HL-60/S4 (cell line): ENCODE measurements around the gene C9orf50.
"Not testable (repeated sequence)": the region's sequence is repeated elsewhere in the genome, so short reads cannot be mapped to it uniquely, and the experiment has no call there.

Experiments used
- in situ Hi-C: fragments of 300-500 bp; cut with MboI; formaldehyde crosslinking; loops from 2 replicates; pipeline ENCODE4 v1.14.3; 2022; ENCODE audit warnings: low sequenced_read_pairs

C9orf50 gene, protein sequence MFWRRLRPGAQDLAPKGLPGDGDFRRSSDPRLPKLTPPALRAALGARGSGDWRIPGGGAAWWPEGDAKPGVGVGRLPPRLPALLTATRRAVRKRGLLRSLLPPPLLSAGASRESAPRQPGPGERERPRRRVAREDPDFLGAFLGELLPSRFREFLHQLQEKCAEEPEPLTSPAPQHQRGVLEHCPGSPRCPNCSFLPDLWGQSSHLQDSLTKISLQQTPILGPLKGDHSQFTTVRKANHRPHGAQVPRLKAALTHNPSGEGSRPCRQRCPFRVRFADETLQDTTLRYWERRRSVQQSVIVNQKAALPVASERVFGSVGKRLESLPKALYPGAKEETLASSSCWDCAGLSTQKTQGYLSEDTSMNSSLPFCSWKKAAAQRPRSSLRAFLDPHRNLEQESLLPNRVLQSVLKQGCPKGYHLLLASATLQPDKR

DNA sequence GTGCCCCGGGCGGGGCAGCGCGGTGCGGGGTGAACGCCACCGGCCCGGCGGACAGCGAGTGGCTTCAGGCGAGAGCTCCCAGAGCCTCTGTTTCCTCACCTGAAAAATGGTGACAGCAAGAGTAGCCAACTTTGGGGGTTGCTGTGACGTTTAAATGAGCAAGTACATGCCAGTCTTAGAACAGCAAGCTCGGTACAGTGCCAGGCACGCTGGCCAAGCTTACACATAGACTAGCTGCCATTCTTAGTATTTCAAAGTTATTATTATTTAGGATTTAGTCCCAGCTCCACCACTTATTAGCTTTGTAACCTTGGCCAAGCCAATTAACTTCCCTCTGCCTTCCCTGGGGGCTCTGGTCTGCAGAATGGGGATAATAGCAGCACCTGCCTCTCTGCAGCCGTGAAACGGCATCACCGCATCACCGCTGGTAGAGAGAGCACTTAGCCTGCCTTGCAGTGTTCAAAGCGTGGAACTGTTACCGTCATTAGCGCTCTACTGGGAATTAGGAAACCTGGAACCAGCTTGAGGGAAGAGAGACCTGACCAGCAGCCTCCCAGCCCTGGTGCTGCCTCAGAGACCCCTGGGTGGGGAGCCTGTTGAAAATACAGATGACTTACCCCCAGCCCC is at the start of gene C9orf50:
TSS of gene C9orf50 (minus strand) at position 433 of the 627 bp plus-strand sequence. CDS start 527 bp downstream, outside the sequence.
- in situ Hi-C loops, result no loop called here

DNA sequence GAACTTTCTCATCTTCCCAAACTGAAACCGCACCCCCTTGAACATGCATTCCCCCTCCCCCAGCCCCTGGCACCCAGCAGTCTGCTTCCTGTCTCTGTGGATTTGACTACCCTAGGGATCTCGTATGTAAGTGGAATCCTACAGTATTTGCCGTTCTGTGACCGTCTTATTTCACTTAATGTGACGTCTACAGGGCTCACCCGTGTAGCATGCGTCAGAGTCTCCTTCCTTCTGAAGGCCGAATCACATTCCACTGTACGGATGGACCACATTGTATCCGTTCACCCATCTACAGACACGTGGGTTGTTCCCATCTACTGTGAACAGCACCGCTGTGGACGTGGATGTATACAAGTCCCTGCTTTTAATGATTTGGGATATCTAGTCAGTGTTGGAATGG is 49.0 kb upstream of the C9orf50 start:
- in situ Hi-C loops, result no loop called here

DNA sequence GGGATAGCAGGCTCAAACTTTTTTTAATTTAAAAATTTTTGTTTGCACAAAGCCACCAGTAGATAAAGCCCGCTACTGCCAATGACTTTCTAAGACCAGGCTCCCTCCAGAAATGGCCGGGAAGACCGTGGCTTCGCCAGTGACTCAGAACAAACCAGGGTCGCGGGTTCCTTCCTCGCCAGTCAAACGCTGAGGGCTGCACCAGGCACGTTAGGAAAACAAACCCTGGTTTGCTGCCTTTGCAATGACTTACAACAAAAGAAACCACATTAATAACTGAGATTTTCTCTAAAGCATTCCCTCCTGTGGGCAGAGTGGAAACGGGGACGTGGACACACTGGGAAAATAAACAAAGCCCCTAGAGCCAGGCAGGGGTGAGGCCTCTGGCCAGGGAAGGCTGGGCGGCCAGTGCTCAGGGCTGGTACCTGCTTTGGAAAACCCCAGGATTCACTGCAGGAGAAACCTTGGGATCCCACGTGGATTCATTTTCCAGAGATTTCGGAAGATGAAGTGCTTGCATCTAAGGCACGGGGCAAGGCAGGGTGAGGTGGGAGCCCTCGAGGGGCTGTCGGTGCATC is 48.3 kb upstream of the C9orf50 start:
- in situ Hi-C loops, result no loop called here

DNA sequence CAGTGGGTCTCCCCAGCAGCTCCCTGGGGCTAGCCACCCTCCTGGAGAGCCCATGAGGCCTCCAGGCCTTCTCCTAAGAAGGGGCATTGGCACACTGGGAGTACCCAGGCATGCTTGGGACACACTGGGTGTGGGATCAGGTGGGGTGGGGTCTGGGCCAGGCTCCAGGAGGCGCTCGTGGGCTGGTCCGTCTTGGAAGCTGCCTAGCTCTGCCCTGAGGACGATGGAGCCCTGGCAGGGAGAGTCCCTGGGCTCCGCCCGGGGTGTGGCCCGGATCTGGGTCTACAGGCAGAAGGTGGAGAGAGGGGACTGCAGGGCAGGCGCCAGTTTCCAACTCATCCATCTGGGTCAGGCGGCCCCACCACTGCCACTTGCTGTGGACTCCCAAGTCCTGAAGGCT is 46.9 kb upstream of the C9orf50 start:
- in situ Hi-C loops, result no loop called here

DNA sequence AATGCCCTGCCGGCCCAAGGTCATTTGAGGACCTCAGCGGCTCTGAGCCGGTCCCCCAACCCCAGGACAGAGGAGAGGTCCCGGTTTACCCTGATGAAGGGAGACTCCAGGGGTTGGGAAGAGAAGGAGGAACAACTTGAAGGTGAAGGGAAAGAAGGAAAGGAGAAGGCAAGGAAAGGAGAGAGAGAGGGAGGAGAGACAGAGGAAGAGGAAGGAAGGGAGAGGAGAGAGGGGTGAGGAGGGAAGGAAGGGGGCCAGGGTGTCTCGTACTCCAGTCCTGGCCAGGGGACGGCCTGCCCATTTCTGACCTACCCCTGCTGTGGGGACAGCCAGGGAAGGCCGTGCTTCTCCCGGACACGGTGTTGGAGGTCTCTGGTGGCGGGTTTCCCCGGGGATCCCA is 46.5 kb upstream of the C9orf50 start:
- in situ Hi-C loops, result no loop called here

DNA sequence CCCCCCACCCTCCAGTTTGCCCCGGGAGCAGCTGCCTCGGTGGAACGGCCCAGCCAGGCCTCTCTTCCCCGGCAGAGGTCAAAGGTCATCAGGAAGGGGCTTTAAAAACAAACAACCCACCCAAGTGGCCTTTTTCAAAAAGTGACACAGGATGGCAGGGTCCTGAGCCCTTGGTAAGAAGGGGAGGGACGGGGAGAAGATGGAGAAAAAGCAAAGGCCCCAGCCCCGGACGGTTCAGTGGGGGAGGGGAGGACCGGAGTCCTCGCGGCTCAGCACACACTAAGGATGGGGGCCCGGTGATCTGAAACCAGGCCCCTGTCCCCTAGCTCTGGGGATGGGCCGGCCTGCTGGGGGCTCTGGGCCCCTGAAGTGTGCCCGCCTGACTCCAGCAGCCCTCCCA is 45.7 kb upstream of the C9orf50 start:
- in situ Hi-C loops, result no loop called here

DNA sequence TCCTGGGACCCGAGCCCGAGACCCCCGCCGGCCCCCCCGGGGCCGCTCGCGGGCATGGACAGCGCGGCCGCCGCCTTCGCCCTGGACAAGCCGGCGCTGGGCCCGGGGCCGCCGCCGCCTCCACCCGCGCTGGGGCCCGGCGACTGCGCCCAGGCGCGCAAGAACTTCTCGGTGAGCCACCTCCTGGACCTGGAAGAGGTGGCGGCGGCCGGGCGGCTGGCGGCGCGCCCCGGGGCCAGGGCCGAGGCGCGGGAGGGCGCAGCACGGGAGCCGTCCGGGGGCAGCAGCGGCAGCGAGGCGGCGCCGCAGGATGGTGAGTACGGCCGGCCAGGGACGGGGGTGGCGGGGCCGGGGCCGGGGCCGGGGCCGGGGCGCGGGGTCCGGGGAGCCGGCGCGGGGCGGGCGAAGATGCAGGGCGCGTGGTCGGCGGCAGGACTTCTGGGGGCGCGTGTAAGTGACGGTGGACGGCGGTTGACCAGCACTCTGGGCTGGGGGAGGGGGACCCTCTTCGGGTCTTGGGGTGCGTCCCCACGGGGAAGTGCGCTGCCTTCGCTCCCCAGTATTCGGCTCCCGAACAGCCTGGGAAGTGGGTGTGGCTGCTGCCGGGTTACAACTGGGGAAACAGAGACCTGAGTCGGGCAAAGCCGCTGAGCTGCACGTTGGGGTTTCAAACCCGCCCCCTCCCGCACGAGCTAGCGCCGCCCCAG is 45.1 kb upstream of the C9orf50 start:
- in situ Hi-C loops, result no loop called here

DNA sequence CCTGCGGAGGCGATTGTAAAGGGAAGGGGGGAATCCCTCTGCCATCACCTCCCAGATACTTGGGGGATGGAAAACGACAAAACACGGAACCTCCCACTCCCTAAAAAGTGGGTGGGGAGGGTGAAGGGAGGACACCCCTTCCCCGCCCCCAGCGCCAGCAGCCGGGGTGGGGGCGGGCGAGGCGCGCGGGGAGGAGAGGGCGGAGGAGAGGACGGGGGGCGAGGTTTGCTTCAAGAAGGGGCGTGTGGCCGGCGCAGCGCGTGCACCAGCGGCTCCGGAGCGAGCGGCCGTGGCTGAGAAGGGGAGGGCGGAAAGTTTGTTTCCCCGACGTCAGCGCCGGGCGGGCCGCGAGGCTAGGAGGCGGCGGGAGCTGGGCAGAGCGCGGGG is 44.5 kb upstream of the C9orf50 start, which contains the start of gene PRRX2:
TSS of gene PRRX2 (plus strand) at position 259 of the 387 bp plus-strand sequence. CDS start 221 bp downstream, outside the sequence.
- in situ Hi-C loops, result no loop called here

DNA sequence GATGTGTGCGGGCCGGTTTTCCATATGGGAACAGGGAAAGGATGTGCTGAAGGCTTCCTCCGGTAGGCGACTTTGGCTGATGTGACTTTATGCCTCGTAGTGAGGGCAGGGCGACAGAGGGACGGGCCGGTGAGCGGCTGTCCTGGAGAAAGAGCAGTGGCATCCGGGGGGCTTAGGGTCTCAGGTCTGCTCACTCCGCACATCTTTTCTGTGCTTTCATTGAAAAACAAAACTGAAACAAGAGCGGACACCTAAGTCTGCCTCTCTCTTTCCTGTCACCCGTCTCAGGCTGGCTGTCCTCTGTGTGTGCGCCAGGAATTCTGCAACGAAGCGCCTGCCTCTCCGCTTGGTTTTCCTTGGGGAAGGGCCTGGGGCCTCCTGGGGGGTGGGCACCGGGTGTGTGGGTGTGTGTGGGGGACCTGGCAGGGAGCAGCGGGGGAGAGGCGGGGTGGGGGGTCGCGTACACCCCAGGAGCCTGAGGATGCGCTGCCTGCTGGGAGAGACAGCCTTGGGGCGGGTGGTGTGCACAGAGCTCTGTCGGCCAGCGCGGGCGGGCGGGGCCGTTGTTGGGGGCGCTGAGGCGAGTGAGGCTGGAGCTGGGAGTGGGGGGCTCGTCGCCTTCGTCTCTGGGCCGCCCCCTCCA is 44.0 kb upstream of the C9orf50 start:
- in situ Hi-C loops, result no loop called here

DNA sequence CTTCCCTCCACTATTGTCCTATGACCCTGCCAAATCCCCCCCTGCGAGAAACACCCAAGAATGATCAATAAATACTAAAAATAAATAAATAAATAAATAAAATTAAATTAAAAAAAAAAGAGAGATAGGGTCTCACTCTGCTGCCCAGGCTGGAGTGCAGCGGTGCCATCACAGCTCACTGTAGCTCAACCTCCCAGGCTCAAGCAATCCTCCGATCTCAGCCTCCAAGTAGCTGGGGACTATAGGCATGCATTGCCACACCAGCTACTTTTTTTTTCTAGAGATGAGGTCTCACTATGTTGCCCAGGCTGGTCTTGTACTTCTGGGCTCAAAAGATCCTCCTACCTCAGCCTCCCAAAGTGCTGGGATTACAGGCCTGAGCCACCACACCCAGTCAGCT is 41.3 kb upstream of the C9orf50 start:
- in situ Hi-C loops, result not testable (repeated sequence)

DNA sequence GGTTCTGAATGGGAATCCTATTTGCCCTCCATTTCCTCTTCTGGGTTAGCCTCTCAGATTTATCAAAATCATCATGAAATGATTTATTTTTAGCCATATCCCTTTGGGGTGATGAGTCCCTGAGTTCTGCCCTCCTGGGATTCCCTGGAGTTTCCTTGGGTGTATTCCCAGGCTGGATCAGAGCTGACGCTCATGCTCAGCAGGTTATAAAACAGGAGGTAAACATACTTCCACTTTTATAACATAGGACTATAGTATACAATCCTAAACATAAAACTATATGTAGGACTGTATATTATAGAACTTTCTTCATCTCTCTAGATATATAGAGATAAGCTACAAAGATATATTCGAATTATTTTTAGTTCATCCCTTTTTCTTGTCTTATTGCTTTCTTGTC is 40.1 kb upstream of the C9orf50 start:
- in situ Hi-C loops, result no loop called here

DNA sequence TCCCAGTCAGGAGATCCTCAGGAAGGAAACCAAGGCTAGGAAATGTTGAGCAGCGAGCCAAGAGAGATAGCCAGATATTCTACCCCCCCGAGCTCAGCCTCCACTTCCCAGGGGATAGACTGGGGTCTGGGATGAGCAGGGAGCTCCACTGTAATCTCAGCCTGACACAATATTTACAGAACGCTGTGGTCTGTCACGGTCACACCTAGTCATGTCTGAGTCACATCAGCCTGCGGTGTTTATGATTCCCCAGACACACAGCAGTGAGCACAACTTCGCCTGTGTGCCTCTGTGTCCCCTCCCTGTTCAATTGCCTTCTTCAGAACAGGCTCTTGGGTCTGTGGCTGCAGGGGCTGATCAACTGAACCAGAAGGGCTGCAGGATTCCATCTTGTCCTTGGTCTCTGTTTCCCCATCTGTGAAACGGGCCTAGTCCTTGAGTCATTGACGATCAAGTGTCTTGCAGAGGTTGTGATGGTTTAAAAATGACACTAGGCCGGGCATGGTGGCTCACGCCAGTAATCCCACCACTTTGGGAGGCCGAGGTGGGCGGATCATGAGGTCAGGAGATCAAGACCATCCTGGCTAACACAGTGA is 36.0 kb upstream of the C9orf50 start:
- in situ Hi-C loops, result no loop called here

DNA sequence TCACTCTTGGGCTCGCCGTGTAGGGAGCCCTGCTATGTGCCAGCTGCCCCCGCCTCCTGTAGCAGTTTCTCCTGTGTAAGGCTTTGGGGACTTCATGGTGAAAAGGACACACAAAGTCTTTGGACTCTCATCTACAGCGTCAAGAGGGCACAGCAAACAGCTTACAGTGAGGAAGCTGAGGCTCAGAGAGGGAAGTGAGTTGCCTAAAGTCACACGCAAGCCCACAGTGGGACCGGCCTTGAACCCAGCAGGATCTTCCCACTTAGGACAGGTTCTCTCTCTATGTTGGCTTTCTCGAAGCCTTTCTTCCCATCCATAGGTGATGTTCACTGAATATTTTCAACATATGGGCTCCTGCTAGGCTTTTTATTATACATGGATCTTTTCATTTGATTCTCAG is 34.8 kb upstream of the C9orf50 start:
- in situ Hi-C loops, result no loop called here

DNA sequence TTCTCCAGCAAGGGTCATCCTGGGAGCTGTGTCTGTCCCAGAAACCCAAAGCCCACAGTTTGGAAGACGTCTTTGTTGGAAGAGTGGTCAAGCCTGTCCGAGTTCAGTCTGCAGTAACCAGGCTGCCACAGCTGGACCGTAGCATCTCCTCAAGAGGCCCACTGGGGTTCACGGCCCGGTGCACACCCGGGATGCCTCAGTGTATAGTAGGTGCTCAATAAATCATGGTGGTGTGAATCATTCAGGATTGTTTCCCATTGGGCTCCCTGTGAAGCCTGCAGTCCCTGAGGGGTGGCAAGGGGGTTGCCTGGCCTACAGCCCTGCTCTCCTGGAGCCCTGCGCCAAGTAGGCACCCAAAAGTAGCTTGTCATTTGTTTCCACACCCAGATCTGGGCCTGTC is 34.3 kb upstream of the C9orf50 start:
- in situ Hi-C loops, result no loop called here

DNA sequence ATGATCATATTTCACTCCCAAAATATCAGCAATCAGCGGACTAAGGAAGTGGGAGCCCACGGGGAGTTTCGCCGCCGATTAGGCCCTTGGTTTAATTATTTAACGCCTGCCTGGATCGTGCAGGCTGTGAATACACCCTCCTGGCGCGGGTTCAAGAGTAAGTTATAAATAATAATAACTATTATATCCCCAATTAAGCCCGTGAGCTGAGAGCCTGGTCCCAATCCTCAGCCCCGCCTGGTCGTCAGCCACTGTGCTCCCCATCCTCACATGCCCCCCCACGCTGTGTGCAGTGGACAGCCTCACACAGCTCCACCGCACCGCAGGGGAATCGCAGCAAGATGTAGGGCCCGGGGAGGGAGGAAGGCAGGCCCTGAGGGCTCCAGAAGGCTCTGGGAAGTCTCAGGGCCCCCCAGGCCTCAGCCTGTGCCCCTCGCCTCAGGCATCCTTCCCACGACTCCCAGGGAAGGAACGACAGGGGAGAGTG is 33.7 kb upstream of the C9orf50 start:
- in situ Hi-C loops, result no loop called here

DNA sequence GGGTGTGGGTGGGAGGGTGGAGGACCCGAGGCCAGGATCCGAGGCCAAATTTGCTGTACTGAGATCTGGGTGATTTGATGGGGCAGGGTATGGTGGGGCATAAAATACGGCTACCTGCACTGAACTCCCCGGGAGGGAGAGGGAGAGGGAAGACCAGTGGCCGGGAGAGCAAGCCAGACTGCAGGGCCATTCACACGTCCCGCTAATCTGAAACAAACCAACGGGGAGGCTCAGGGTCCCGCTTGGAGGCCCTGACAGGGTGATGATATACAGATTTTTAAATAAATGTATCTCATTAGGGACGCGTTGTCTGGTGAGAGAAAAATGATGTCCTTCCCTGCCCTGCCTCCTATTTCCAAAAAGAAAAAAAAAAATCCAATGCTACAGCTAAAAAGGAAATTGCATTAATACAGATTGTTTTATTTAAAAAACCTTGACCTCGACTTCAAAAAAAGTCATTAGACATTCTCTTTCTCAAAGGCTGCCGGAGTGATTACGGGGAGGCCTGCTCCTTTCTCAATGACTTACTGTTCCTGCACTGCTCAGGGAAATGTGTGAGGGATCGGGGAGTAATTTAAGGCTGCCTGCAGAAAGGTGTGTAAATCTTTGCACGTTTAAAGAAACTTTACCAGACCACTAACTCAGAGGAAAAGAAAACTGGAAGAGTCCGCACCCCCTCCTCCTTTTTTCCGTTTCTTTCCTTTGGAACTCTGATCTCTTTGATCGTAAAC is 33.1 kb upstream of the C9orf50 start:
- in situ Hi-C loops, result no loop called here

DNA sequence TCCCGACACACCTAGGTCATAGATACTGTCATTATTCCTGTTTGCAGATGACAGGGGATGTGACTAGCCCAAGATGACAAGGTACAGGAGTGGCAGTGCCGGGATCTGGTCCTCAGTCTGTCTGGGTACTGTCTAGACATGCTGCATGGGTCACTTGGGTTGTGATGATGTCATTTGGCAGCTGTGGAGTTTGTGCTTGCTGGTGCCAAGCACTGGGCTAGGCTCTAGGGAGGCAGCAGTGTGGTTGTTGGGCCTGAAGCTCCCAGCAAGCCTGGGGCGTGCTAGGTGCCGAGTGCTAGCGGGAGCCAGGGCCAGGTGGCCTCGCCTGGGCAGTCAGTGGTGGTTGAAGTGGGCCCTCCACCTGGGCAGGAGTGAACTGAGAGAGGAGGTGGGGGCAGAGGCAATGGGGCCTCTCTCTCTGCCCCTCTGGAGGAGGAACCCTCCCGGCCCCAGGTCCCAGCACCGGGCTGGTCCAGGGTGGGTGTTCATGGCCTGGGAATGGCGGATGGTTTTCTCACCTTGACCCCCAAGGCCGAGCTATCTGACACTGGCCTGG is 29.9 kb upstream of the C9orf50 start:
- in situ Hi-C loops, result no loop called here

DNA sequence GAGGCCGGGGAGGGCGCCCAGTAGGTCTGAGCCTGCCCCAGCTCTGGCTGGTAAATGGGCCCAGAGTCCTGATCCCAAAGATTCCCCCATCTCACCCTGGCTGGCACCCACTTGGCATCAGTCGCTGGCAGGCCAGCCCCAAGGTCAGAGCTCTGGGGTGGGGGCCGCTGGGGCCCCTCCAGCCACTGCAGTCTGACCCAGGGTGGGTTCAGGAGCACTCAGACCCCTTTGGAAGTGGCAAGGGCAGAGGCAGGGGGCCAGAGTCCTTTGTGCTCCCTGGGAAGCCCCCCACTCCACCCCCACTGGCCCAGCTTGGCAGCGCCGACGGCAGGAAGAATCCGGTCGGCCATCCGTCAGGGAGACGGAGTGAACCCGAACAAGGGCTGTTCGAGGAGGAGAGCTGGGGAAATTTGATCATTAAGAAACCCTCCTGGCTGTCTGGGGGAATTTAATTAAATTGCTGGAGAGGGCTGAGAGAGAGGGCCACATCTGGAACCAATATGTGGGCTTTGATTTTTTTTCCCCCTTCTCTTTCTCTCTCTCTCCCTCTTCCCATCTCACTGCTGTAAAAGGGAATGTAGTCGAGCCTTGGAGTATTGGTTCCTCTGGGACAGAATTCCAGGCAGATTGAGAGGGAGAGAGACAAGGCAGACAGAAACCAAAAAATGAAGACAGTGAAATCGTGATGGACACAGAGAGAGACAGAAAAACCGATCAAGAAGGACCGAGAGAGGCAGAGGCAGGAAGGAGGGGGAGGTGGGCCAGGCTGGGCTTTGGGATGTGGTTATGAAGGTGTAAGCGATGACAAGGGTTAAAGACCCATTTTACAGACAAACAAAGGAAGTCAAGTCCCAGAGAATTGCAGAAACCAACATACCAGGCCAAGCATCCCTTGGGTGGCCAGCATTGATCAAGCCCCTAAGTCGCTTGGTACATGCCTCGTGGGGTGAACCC is 29.1 kb upstream of the C9orf50 start:
- in situ Hi-C loops, result no loop called here
